ENCODE measurements around the gene KIF5B. TPM values are rescaled to one million over a fixed set of nuclear protein-coding genes. Genes with fewer than 3 reads are reported as not detected.

The KIF5B gene
- total RNA-seq, 1 experiment from 2014 or later: 70.5 TPM

- Histone ChIP-seq H2BK120ac (ENCODE audit: low read depth, low read length, poor library complexity, severe bottlenecking) (no peak overlapping the region), H4K91ac (ENCODE audit: insufficient read length, low read depth, low read length) (no peak overlapping the region), H2AK5ac (ENCODE audit: insufficient read length, low read length) (no peak overlapping the region), H4K8ac (replicated peaks; ENCODE audit: insufficient read length, low read depth, low read length) (no peak overlapping the region), H3K27me3 (ENCODE audit: insufficient read depth, low read length) (peaks cover 4% of the 10 kb centered on the region; the same call in 1 of the 2 replicates), H3K23me2 (ENCODE audit: insufficient read length, low read depth, low read length, poor library complexity, severe bottlenecking) (no peaks in the 10 kb centered on the region), H3K9me3 (ENCODE audit: control insufficient read depth, low read depth, low read length) (no peaks in the 10 kb centered on the region), H3T11ph (ENCODE audit: low read length) (no peak overlapping the region), H2AFZ (ENCODE audit: low read length) (no peak overlapping the region), H3K27ac (ENCODE audit: insufficient read length, low read depth, low read length) (no peak overlapping the region), H2BK20ac (ENCODE audit: low read depth, low read length, poor library complexity, severe bottlenecking) (no peak overlapping the region), H2BK5ac (ENCODE audit: insufficient read length, low read length) (no peak overlapping the region), H4K5ac (ENCODE audit: insufficient read length, low read depth, low read length) (no peak overlapping the region), H4K20me1 (ENCODE audit: control insufficient read depth, insufficient read depth, insufficient read length) (no peaks in the 10 kb centered on the region), H2BK12ac (ENCODE audit: insufficient read length, low read depth, low read length) (no peak overlapping the region), H3K56ac (ENCODE audit: insufficient read length, low read depth, low read length) (no peak overlapping the region), H3K9ac (ENCODE audit: extremely low read depth, insufficient read length, low read length) (no peak overlapping the region), H3K18ac (ENCODE audit: insufficient read length, low read depth, low read length) (no peak overlapping the region), H3K4me1 (ENCODE audit: insufficient read depth, low read length) (peaks cover 4% of the 10 kb centered on the region; the same call in 1 of the 2 replicates), H2BK15ac (ENCODE audit: low read depth, low read length) (no peak overlapping the region), H3K79me1 (ENCODE audit: insufficient read depth, low read depth, low read length, poor library complexity, severe bottlenecking) (no peaks in the 10 kb centered on the region), H3K79me2 (ENCODE audit: insufficient read depth, low read length) (no peaks in the 10 kb centered on the region), H3K14ac (ENCODE audit: insufficient read depth, low read length) (no peak overlapping the region), H3K23ac (ENCODE audit: insufficient read length, low read depth, low read length) (no peak overlapping the region), H3K4ac (ENCODE audit: low read depth, low read length) (no peak overlapping the region), H3K4me2 (ENCODE audit: insufficient read depth, insufficient read length, low read length) (no peak overlapping the region)
- Mint-ChIP-seq H3K4me3 (no peak overlapping the region), H3K27me3 (ENCODE audit: low read depth) (peaks cover 23% of the 10 kb centered on the region), H3K27ac (no peak overlapping the region), H3K36me3 (ENCODE audit: insufficient read depth in 1 of 3, low read depth in 3 of 3) (no peaks in the 10 kb centered on the region), H3K9me3 (no peaks in the 10 kb centered on the region), H3K4me1 (peaks cover 12 to 16% of the 10 kb centered on the region in 2 experiments)
- no peak for TF ChIP-seq CTCF (conservative IDR thresholded peaks at IDR 0.05)
- WGBS (ENCODE audit: extremely low coverage, insufficient read length, low lambda C conversion rate): no CpG with 5 or more reads among the region's 2 CpGs
- no peak for DNase-seq
Measured at GRCh38 chr10:32070645-32071044, 14.4 kb upstream of the KIF5B start.

Measured in H9 (cell line).